GM12875 (cell line): ENCODE data around the gene EEPD1.

ENCODE experiments used
- H3K4me3 ChIP-seq: one replicate; pipeline ENCODE4 v1.5.1; 2011; ENCODE audit warnings: low read depth, low read length, control low read depth
- CTCF ChIP-seq: IDR thresholded peaks from 2 replicates; pipeline ENCODE4 v1.5.1; 2011; ENCODE audit warnings: low read depth, mild to moderate bottlenecking, control low read depth, inconsistent platforms, low read length, moderate library complexity, borderline replicate concordance; ENCODE audit not compliant: insufficient read depth

The EEPD1 gene

GRCh38 chr7:36217211-36217960, 64.3 kb downstream of the EEPD1 start:
- no peak overlapping the region for H3K4me3 ChIP-seq
- no peak for TF ChIP-seq CTCF

- H3K4me3 ChIP-seq, result no peak overlapping the region
- no peak for TF ChIP-seq CTCF
These were observed 64.9 kb downstream of the EEPD1 start for GRCh38 chr7:36217961-36218284.

GRCh38 chr7:36219429-36219828, 66.4 kb downstream of the EEPD1 start:
- no peak overlapping the region for H3K4me3 ChIP-seq
- no peak for TF ChIP-seq CTCF

- no peak overlapping the region for H3K4me3 ChIP-seq
- no peak for TF ChIP-seq CTCF
These were observed 70.8 kb downstream of the EEPD1 start for GRCh38 chr7:36223851-36224250.

GRCh38 chr7:36224934-36225858, 72.1 kb downstream of the EEPD1 start:
- no peak for TF ChIP-seq CTCF
- no peak overlapping the region for H3K4me3 ChIP-seq

- no peak for TF ChIP-seq CTCF
- H3K4me3 ChIP-seq, result no peak overlapping the region
These were observed 73.1 kb downstream of the EEPD1 start for GRCh38 chr7:36226151-36226550.

- H3K4me3 ChIP-seq, result no peak overlapping the region
- no peak for TF ChIP-seq CTCF
These were observed 74.2 kb downstream of the EEPD1 start for GRCh38 chr7:36227223-36227622.
